Right lobe of liver (tissue), 4 donors: ENCODE data around the gene STK4.

Experiments
- CTCF ChIP-seq, 4 donors: fragments of 200-600 bp in 3 of 4; fragments of 450-650 bp in 1 of 4; IDR thresholded peaks; one replicate each; pipeline versions ENCODE4 v1.5.1 to v1.8.0; 2016 to 2022; ENCODE audit warnings: antibody characterized with exemption in 4 of 4, mild to moderate bottlenecking in 2 of 4
- POLR2A ChIP-seq: fragments of 450-650 bp; IDR thresholded peaks from one replicate; pipeline ENCODE4 v1.6.1; 2017; ENCODE audit warnings: antibody characterized with exemption, mild to moderate bottlenecking
- donor health status: DM: no; HTN: no; CAD: no.
- donor health status: DM: no; HTN: no; CAD: no.
- donor health status: DM: no; HTN: yes; CAD: no.

- TF ChIP-seq POLR2A (no peak), CTCF (IDR thresholded peaks at IDR 0.05) (no peak)
Observed at GRCh38 chr20:45060294-45060693, 94.0 kb downstream of the STK4 start.
